Transverse colon (tissue), 4 donors: ENCODE measurements around the gene PRR7.

Experiments used
- CTCF ChIP-seq, 5 experiments: fragments of 200-600 bp in 3 of 5; fragments of 450-650 bp in 2 of 5; sonication (generic) in 3 of 5; IDR thresholded peaks; 1 replicate in 2 of 5; 2 replicates in 3 of 5; pipeline ENCODE4 v1.5.1; 2016 to 2017; ENCODE audit warnings: antibody characterized with exemption in 5 of 5, inconsistent platforms in 3 of 5, mild to moderate bottlenecking in 2 of 5, moderate library complexity in 1 of 5
- EP300 ChIP-seq: sonication (generic); formaldehyde crosslinking; IDR thresholded peaks from one replicate; pipeline ENCODE4 v1.6.1; 2017; ENCODE audit warnings: antibody characterized with exemption, low read depth
- POLR2A ChIP-seq: fragments of 450-650 bp; IDR thresholded peaks from one replicate; pipeline ENCODE4 v1.6.1; 2016; ENCODE audit warnings: antibody characterized with exemption, mild to moderate bottlenecking, moderate library complexity
- POLR2AphosphoS5 ChIP-seq, 3 donors: sonication (generic); formaldehyde crosslinking; IDR thresholded peaks; one replicate each; pipeline ENCODE4 v1.6.1; 2016; ENCODE audit warnings: antibody characterized with exemption in 3 of 3

- peak in 2 of 5 experiments; percentile 7 to 10 for TF ChIP-seq CTCF (IDR thresholded peaks at IDR 0.05)
- peak; percentile 90 for TF ChIP-seq POLR2A
- TF ChIP-seq EP300 = no peak
- TF ChIP-seq POLR2AphosphoS5 (IDR thresholded peaks at IDR 0.05) = peak; percentile 95 to 96 (median 95)
These were observed 50.8 kb downstream of the PRR7 start, which contains the start of gene PDLIM7 for GRCh38 chr5:177497292-177498012.
